Activated CD4-positive, CD25-positive, alpha-beta regulatory T cell treated with anti-CD3 and anti-CD28 coated beads, Interleukin-2, amount 50 U/mL, for 24 hours (primary cell): ENCODE results near the gene VAMP5.
"Not testable (repeated sequence)": the region's sequence is repeated elsewhere in the genome, so short reads cannot be mapped to it uniquely, and the experiment has no call there.

ENCODE experiments used
- ATAC-seq, 2 donors: fragments of 150-1000 bp; cut with Tn5 transposase; one replicate each; pipeline ENCODE4 v1.10.0; 2021; ENCODE audit warnings: mild to moderate bottlenecking in 1 of 2, moderate library complexity in 1 of 2

The VAMP5 gene

DNA sequence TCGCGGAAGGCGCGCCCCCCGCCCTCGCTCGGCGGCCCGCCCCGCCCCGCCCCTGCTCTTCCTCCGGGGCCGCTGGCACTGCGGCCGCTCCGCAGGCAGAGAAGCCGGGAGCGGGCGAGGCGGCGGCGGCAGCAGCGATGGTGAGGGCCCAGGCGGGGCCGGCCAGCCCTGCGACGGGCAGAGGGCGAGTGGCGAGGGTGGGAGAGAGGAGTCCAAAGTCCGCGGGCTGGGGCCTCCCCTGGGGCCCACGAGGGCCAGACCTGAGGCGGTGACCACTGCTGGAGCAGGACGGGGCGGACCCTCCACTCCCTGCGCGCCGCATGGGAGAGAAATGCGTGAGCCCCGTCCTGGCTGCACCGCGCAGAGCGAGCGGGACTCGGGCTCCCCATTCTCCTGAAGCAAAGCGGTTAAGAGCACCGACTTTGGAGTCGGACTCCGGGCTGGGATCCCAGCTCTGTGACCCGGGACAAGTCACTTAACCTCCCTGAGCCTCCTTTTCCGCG lies at the start of gene VAMP5:
VAMP5 (plus strand) TSS at position 78 of the 503 bp plus-strand sequence; CDS start at position 138, 60 bp downstream.
- peak; percentile 37 to 45 for ATAC-seq

GRCh38 chr2:85534881-85535280 lies 49.4 kb upstream of the VAMP5 start:
- no peak for ATAC-seq

DNA sequence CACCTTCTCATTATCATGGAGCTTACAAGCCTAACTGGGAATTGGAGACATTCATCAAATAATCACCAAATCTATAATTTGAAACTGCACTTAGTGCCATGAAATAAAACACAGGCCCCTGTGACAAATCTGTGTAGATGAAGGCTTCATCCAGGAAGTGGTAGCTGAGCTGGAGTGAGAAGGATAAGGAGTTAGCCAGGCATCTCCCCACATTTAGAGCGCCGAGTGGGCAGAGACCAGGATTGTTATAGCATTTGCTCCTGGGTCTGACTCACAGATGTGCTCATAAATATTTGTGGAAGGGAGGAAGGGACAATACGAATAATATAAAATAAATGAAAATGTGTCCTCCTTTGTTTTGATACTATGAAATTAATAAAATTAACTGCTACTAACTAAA lies 47.8 kb upstream of the VAMP5 start:
- no peak for ATAC-seq

- ATAC-seq: no peak
Observed at GRCh38 chr2:85537600-85538506, 46.4 kb upstream of the VAMP5 start.

- ATAC-seq: peak; percentile 76 to 83
Observed at GRCh38 chr2:85538507-85539360, 45.5 kb upstream of the VAMP5 start, which contains the start of gene MAT2A. Gene MAT2A (plus strand): TSS chr2:85539168. CDS start chr2:85539288, 120 bp downstream.

DNA sequence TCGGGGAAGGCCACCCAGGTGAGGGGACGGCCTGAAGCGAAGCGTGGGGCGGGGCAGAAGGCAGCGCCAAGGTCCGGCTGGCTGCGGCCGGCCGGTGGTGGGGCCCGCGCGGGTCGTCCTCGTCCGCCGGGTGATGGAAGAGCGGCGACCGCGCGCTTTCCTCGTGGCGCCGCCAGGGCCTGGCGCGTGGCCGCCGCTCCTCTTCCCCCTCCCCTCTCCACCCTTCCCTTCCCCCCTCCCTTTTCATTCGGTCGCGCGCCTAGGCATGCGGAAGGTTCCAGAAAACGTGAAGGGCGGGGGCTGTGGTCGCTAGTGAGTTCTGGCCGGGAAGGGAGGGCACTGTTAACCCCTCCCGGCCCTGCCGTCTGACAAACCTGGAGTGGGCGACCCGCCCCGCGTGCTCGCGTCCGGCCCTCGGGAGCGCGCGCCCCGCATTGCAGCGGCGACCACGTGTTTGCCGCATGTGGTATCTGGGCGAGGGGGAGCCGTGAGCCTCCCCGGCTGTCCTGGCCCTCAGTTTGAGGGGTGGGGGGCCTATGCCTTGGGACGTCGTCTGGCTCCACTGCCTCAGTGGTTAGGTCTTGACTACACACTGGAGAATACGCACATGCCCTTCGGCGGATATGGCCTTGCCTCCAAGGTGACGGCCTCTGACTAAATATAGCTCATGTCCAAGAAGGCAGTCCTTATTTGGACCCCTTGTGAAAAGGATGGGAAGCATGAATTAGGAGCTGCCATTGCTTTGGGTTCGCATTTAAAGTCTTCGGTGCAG lies 44.7 kb upstream of the VAMP5 start:
- peak; percentile 47 to 48 for ATAC-seq

- ATAC-seq: no peak
Observed at GRCh38 chr2:85540133-85540648, 44.0 kb upstream of the VAMP5 start.

DNA sequence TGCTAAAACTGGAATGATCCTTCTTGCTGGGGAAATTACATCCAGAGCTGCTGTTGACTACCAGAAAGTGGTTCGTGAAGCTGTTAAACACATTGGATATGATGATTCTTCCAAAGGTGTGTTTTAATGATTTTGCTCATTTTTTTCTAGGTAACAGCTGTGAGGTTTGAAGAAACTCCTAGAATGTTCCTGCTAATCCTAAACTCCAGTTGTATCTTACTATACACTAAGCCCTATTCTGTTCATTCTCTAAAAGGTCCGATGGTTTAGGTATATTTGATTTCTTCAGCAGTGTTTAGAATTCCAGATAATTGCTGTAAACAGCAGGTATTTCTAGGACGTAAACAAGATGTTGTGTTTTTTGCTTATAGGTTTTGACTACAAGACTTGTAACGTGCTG lies 43.0 kb upstream of the VAMP5 start:
- ATAC-seq: no peak

- ATAC-seq: no peak
Observed at GRCh38 chr2:85541753-85542457, 42.3 kb upstream of the VAMP5 start.

- ATAC-seq: no peak
Observed at GRCh38 chr2:85542777-85543176, 41.5 kb upstream of the VAMP5 start.

- not testable (repeated sequence) for ATAC-seq
Observed at GRCh38 chr2:85544254-85544691, 40.0 kb upstream of the VAMP5 start.

DNA sequence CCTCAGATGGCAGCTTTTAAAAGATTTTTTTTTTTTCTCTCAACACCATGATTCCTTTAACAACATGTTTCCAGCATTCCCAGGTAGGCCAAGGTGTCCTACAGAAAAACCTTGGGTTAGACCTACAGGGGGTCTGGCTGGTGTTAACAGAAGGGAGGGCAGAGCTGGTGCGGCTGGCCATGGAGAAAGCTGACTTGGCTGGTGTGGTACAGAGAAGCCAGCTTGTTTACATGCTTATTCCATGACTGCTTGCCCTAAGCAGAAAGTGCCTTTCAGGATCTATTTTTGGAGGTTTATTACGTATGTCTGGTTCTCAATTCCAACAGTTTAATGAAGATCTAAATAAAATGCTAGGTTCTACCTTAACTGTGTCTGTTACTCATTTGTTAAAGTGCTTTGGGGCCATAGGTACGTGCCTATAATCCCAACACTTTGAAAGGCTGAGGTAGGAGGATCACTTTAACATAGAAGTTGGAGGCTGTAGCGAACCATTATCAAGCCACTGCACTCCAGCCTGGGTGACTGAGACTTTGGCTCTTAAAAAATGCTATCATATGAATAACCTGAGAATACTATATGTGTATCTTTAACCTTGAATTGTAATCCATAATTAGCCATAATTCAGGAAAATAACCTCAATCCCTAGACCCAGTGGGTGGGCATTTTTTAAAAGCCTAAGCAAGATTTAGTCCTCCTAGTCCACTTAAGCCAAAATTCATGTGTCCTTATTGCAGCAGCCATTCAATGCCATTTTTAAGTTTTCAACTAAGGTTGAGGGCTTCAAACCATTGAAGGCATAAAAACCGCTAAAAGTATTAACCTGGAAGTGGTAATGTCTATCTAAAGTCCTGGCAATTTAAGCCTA lies 39.1 kb upstream of the VAMP5 start:
- ATAC-seq: not testable (repeated sequence)

GRCh38 chr2:85545780-85546240 lies 38.4 kb upstream of the VAMP5 start:
- ATAC-seq: peak; percentile 1 to 10

DNA sequence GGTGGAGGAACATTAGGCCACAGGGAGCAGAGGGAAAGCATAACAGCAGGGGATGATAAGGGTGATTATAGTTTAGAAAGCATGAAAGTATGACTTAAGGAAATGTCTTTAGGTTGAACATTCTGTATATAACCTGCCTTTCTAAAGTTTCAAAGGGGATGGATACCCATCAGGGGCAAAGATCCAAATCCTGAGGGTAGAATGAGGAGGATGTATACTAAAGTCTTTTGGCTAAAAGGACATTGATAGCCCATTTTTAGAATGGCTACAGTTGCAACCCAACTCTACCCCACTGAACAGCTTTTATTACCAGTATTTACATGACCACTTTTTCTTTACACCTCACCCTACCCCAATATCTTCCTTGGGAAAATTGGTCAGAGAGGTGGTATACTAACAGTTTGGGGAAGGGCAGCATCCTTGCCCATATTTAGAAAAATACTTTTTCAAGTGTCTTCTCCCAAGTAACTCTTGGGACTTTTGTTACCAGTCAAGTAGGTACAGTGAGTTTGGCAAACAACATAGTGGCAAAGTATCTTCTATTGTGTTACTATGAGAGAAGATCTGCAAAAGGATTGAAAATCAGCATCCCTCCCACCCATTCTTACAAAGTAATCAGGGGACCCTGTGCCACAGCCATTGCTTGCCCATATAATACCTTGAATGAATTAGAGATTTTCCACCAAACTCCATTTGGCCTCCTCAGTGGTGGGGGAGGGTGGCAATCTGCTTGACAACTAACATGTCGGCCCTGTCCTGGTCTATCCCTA lies 37.0 kb upstream of the VAMP5 start:
- peak in 1 of 2 donors; percentile 7 for ATAC-seq

- ATAC-seq: no peak
Observed at GRCh38 chr2:85547859-85548607, 36.2 kb upstream of the VAMP5 start.

DNA sequence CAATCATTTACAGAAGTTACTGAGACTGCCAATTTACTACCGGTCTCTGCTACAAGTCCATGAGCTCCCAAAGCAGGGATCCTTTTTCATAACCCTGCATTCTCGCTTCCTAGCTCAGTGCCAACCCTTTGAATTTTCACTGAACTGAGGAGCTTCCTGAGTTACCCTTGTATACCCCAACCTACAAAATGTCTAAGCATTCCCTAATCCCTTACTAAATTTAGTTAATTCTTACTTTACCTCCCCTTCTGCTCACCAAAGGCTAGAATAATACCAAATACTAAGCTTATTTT lies 35.7 kb upstream of the VAMP5 start:
- no peak for ATAC-seq

- no peak for ATAC-seq
Observed at GRCh38 chr2:85549095-85549494, 35.1 kb upstream of the VAMP5 start.

DNA sequence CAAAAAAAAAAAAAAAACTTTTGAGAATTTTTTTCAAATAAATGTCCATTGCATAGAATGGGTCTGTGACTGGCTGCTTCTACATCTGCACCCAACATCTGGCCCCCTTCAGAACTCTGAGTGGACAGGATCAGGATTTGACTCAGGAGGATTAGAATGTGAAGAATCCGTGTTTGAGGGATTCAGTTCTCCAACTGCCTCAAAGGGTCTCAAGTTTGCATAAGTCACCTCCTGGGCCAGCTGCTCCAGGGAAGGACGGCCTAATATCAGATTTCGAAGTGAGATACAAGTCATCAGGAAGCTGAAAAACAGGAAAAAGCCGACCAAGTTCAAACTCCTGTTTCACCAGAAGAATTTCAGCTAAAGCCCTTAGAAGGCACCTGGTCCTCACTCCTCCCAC lies 34.4 kb upstream of the VAMP5 start:
- ATAC-seq: no peak

DNA sequence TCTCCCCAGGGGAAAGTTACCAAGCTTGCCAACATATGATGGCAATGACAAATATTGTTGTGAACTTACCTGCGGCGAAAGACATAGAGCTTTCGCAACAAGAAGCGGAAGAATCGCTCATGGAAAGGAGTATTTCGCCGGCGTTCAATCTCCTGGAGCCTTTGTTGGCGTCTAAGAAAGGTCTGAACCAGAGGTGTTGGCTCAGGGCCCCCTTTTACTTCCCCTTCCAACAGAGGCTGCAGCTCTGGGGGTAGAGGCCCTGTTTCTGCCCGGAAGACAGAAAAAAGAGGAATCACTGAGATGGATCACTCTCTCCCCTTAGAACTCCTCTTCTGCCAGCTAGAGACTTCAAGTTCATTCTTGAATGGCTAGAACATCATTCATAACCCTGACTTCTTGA lies 33.7 kb upstream of the VAMP5 start:
- no peak for ATAC-seq
